Esophagus squamous epithelium (tissue), 4 donors: ENCODE data around the gene ZNF519.

Source experiments
- POLR2A ChIP-seq, 4 donors: fragments of 450-650 bp; IDR thresholded peaks; one replicate each; pipeline ENCODE4 v1.6.1; 2017; ENCODE audit warnings: antibody characterized with exemption in 4 of 4, mild to moderate bottlenecking in 4 of 4, moderate library complexity in 3 of 4
- TF ChIP-seq, protein P1 (sequence below), 6 experiments: fragments of 450-650 bp in 4 of 6; fragments of 200-600 bp in 2 of 6; sonication (generic) in 2 of 6; IDR thresholded peaks; one replicate each; pipeline ENCODE4 v1.5.1; 2016 to 2019; ENCODE audit warnings: antibody characterized with exemption in 6 of 6, mild to moderate bottlenecking in 4 of 6, moderate library complexity in 4 of 6

DNA sequence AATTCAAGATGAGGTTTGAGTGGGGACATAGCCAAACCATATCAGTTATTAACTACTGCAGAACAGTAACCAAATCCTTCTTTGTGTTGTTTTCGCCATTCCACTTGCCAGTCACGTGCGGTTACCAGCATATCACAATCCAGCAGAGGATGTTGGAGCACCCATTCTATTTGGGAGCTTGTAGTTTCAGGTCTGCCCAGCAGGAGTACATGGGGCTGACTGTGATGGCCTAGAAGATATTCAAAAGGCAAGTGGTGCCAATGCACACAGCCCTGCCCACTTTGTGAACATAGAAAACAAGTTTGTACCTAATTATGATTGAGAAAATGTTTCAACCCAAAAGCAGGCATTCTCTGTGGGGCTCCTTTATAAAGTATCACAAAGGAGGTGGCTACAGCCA is 57.0 kb downstream of the ZNF519 start:
- TF ChIP-seq, protein P1, sequence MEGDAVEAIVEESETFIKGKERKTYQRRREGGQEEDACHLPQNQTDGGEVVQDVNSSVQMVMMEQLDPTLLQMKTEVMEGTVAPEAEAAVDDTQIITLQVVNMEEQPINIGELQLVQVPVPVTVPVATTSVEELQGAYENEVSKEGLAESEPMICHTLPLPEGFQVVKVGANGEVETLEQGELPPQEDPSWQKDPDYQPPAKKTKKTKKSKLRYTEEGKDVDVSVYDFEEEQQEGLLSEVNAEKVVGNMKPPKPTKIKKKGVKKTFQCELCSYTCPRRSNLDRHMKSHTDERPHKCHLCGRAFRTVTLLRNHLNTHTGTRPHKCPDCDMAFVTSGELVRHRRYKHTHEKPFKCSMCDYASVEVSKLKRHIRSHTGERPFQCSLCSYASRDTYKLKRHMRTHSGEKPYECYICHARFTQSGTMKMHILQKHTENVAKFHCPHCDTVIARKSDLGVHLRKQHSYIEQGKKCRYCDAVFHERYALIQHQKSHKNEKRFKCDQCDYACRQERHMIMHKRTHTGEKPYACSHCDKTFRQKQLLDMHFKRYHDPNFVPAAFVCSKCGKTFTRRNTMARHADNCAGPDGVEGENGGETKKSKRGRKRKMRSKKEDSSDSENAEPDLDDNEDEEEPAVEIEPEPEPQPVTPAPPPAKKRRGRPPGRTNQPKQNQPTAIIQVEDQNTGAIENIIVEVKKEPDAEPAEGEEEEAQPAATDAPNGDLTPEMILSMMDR (IDR thresholded peaks at IDR 0.05): no peak
- no peak for TF ChIP-seq POLR2A (IDR thresholded peaks at IDR 0.05)
